ENCODE data around the gene GOLT1B.

DNA sequence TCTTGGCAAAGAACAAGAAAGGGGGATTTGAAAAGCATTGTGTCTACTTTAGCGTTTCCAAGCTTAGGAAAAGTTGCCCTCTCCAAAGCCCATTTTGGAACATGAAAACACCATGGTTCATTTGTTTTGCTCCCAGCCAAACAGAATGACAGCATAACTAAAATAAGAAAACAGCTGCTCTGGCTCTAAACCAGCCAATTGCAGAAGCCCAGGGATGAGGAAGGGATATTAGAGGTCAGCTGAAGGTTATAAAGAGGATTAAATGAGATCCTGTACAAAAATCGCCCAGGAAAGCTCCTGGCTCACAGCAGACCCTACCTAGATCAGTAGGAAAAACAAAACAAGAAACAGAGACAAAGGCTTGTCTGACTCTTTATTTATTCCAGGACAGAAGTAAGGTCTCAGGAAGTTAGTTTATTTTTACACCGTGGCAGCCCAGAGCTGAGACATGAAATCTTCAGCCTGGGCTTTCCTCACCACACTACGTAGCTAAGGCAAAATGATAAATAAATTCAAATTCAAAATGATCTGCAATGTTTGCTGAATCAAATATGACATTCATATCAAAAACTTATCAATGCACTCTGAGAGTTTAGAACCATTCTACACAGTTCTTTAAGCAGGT is 50.4 kb downstream of the GOLT1B start:
- TF ChIP-seq POLR2A (IDR thresholded peaks at IDR 0.05) (no peak), EP300 (IDR thresholded peaks at IDR 0.05) (no peak)
- TF ChIP-seq, protein P1, sequence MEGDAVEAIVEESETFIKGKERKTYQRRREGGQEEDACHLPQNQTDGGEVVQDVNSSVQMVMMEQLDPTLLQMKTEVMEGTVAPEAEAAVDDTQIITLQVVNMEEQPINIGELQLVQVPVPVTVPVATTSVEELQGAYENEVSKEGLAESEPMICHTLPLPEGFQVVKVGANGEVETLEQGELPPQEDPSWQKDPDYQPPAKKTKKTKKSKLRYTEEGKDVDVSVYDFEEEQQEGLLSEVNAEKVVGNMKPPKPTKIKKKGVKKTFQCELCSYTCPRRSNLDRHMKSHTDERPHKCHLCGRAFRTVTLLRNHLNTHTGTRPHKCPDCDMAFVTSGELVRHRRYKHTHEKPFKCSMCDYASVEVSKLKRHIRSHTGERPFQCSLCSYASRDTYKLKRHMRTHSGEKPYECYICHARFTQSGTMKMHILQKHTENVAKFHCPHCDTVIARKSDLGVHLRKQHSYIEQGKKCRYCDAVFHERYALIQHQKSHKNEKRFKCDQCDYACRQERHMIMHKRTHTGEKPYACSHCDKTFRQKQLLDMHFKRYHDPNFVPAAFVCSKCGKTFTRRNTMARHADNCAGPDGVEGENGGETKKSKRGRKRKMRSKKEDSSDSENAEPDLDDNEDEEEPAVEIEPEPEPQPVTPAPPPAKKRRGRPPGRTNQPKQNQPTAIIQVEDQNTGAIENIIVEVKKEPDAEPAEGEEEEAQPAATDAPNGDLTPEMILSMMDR (IDR thresholded peaks at IDR 0.05) = no peak
